ENCODE data around the gene RBM26. TPM values are rescaled to one million over a fixed set of nuclear protein-coding genes. Genes with fewer than 3 reads are reported as not detected.

The RBM26 gene
- total RNA-seq, 1 experiment from 2014 or later = 60.4 TPM

DNA sequence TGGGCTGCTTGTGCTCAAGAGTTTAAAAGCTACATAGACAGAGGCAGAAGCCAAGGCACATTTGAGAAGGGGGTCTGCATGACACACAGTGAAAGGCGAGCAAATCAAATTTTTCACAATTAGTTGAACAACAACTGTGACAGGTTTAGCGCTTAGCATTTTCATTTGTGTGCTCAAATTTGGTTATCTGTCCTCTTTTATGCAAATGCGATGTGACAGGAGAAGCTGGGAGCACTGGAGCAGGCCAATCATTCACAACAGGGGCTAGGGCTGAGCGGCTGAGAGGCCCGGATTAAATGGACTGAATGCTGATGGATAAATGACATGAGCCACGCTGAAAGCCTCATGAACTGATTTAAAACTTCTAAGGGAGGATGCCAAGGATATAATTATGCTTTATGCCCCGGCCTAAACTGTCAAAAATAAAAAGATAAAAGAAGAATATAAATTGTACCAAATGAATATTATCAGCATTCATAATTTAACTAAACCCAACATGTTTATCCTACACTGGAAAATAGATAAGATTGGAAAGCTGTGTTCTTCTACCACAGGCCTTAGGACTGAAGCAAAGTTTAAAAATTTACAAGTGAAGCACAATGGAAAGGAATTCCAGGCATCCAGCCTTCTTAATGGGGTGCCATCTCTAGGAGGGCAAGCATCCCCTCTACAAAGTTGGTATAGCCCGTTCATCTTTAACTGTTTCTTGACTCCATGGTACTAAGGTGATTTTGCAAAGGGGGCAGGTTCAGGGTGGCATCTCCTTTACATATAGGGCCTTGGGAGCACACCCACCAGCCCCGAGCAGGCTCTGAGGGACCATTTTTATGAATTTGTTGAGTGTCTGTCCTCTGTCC, 117.9 kb downstream of the RBM26 start:
- H3K27ac Mint-ChIP-seq (ENCODE audit: unreplicated experiment) = no peak overlapping the region
- Histone ChIP-seq H3K4me3 (ENCODE audit: low read depth, low read length) (no peak overlapping the region), H3K9me3 (no peaks in the 10 kb centered on the region), H3K36me3 (ENCODE audit: control insufficient read depth, insufficient read depth, low read length) (no peaks in the 10 kb centered on the region), H3K4me1 (no peaks in the 10 kb centered on the region), H3K27me3 (replicated peaks; ENCODE audit: control insufficient read depth, insufficient read depth, low read length) (no peaks in the 10 kb centered on the region)
- TF ChIP-seq, protein P1, sequence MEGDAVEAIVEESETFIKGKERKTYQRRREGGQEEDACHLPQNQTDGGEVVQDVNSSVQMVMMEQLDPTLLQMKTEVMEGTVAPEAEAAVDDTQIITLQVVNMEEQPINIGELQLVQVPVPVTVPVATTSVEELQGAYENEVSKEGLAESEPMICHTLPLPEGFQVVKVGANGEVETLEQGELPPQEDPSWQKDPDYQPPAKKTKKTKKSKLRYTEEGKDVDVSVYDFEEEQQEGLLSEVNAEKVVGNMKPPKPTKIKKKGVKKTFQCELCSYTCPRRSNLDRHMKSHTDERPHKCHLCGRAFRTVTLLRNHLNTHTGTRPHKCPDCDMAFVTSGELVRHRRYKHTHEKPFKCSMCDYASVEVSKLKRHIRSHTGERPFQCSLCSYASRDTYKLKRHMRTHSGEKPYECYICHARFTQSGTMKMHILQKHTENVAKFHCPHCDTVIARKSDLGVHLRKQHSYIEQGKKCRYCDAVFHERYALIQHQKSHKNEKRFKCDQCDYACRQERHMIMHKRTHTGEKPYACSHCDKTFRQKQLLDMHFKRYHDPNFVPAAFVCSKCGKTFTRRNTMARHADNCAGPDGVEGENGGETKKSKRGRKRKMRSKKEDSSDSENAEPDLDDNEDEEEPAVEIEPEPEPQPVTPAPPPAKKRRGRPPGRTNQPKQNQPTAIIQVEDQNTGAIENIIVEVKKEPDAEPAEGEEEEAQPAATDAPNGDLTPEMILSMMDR (IDR thresholded peaks at IDR 0.05; ENCODE audit: insufficient read depth in 1 of 2, low read depth in 1 of 2, low read length in 1 of 2, severe bottlenecking in 1 of 2, unreplicated experiment in 1 of 2) = no peak
- DNase-seq = no peak
- ChIA-PET CTCF (no interaction called here), POLR2A (no interaction called here)
- no peaks in the 10 kb centered on the region for H3K4me1 Mint-ChIP-seq (ENCODE audit: low read depth, unreplicated experiment)
- H3K36me3 Mint-ChIP-seq (ENCODE audit: insufficient read depth, unreplicated experiment) = no peaks in the 10 kb centered on the region
- H3K9me3 Mint-ChIP-seq (ENCODE audit: unreplicated experiment) = no peaks in the 10 kb centered on the region
- no TSS peak for BruUV-seq (replicated peaks)
- H3K4me3 Mint-ChIP-seq (ENCODE audit: unreplicated experiment) = no peak overlapping the region
- H3K27me3 Mint-ChIP-seq (ENCODE audit: insufficient read depth, unreplicated experiment) = peaks cover 3% of the 10 kb centered on the region
- intact Hi-C loops (cut with micrococcal nuclease; ENCODE audit: unreplicated experiment) = no loop called here

- no peaks in the 10 kb centered on the region for H3K36me3 Mint-ChIP-seq (ENCODE audit: insufficient read depth, unreplicated experiment)
- no peaks in the 10 kb centered on the region for H3K9me3 ChIP-seq
- intact Hi-C loops (cut with micrococcal nuclease; ENCODE audit: unreplicated experiment) = no loop called here
- H3K9me3 Mint-ChIP-seq (ENCODE audit: unreplicated experiment) = no peaks in the 10 kb centered on the region
- TF ChIP-seq, protein P1 (IDR thresholded peaks at IDR 0.05; ENCODE audit: insufficient read depth in 1 of 2, low read depth in 1 of 2, low read length in 1 of 2, severe bottlenecking in 1 of 2, unreplicated experiment in 1 of 2) = no peak
- no peak overlapping the region for H3K27ac Mint-ChIP-seq (ENCODE audit: unreplicated experiment)
- H3K4me1 ChIP-seq = peaks cover 4% of the 10 kb centered on the region; the same call in 1 of the 2 replicates
- CTCF ChIA-PET = no interaction called here
- POLR2A ChIA-PET = no interaction called here
- H3K4me3 ChIP-seq (ENCODE audit: low read depth, low read length) = no peak overlapping the region
- no peaks in the 10 kb centered on the region for H3K4me1 Mint-ChIP-seq (ENCODE audit: low read depth, unreplicated experiment)
- no peaks in the 10 kb centered on the region for H3K27me3 ChIP-seq (replicated peaks; ENCODE audit: control insufficient read depth, insufficient read depth, low read length)
- H3K27me3 Mint-ChIP-seq (ENCODE audit: insufficient read depth, unreplicated experiment) = peaks cover 3% of the 10 kb centered on the region
- no peak for DNase-seq
- no peak overlapping the region for H3K4me3 Mint-ChIP-seq (ENCODE audit: unreplicated experiment)
- H3K36me3 ChIP-seq (ENCODE audit: control insufficient read depth, insufficient read depth, low read length) = no peaks in the 10 kb centered on the region
- BruUV-seq (replicated peaks) = no TSS peak
Observed at GRCh38 chr13:79285159-79285558, 120.9 kb downstream of the RBM26 start.

DNA sequence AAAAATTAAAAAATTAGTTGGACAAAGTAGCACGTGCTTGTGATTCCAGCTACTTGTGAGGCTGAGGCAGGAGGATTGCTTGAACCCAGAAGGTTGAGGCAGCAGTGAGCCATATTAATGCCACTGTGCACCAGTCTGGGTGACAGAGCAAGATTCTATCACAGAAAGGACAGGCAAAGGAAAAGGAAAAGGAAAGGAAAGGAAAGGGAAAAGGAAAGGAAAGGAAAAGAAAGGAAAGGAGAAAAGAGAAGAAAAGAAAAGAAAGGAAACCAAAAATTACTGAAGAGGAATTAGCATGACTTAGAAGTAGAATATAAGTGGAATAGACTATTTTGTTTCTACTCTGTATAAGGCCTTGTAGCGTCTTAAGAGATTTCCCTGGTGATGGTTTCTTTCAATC, 122.3 kb downstream of the RBM26 start:
- H3K9me3 ChIP-seq = no peaks in the 10 kb centered on the region
- TF ChIP-seq, protein P1 (IDR thresholded peaks at IDR 0.05; ENCODE audit: insufficient read depth in 1 of 2, low read depth in 1 of 2, low read length in 1 of 2, severe bottlenecking in 1 of 2, unreplicated experiment in 1 of 2) = no peak
- no peaks in the 10 kb centered on the region for H3K9me3 Mint-ChIP-seq (ENCODE audit: unreplicated experiment)
- H3K27ac Mint-ChIP-seq (ENCODE audit: unreplicated experiment) = no peak overlapping the region
- peaks cover 4% of the 10 kb centered on the region; the same call in 1 of the 2 replicates for H3K4me1 ChIP-seq
- ChIA-PET POLR2A (no interaction called here), CTCF (no interaction called here)
- no peaks in the 10 kb centered on the region for H3K36me3 Mint-ChIP-seq (ENCODE audit: insufficient read depth, unreplicated experiment)
- H3K36me3 ChIP-seq (ENCODE audit: control insufficient read depth, insufficient read depth, low read length) = no peaks in the 10 kb centered on the region
- DNase-seq = no peak
- H3K4me3 ChIP-seq (ENCODE audit: low read depth, low read length) = no peak overlapping the region
- H3K27me3 Mint-ChIP-seq (ENCODE audit: insufficient read depth, unreplicated experiment) = no peaks in the 10 kb centered on the region
- no peak overlapping the region for H3K4me3 Mint-ChIP-seq (ENCODE audit: unreplicated experiment)
- no peaks in the 10 kb centered on the region for H3K4me1 Mint-ChIP-seq (ENCODE audit: low read depth, unreplicated experiment)
- BruUV-seq (replicated peaks) = no TSS peak
- intact Hi-C loops (cut with micrococcal nuclease; ENCODE audit: unreplicated experiment) = no loop called here
- no peaks in the 10 kb centered on the region for H3K27me3 ChIP-seq (replicated peaks; ENCODE audit: control insufficient read depth, insufficient read depth, low read length)

Data from Caco-2 (cell line).